Ishikawa (cell line): ENCODE measurements around the gene C2CD2L.

Source experiments
- CEBPB ChIP-seq: IDR thresholded peaks from 2 replicates; pipeline ENCODE4 v1.6.1; 2012
- CREB1 ChIP-seq: IDR thresholded peaks from 2 replicates; pipeline ENCODE4 v1.6.1; 2012; ENCODE audit warnings: low read depth
- EGR1 ChIP-seq: IDR thresholded peaks from 2 replicates; pipeline ENCODE4 v1.6.1; 2012
- EP300 ChIP-seq: IDR thresholded peaks from 2 replicates; pipeline ENCODE4 v1.6.1; 2012; ENCODE audit warnings: borderline replicate concordance
- FOXM1 ChIP-seq: IDR thresholded peaks from 2 replicates; pipeline ENCODE4 v1.6.1; 2012; ENCODE audit warnings: low read depth, borderline replicate concordance
- NFIC ChIP-seq: IDR thresholded peaks from 2 replicates; pipeline ENCODE4 v1.6.1; 2012
- RAD21 ChIP-seq: IDR thresholded peaks from 2 replicates; pipeline ENCODE4 v1.6.1; 2012; ENCODE audit warnings: low read depth
- TAF1 ChIP-seq: IDR thresholded peaks from 2 replicates; pipeline ENCODE4 v1.6.1; 2012; ENCODE audit warnings: low read depth, mild to moderate bottlenecking
- TCF12 ChIP-seq: IDR thresholded peaks from 2 replicates; pipeline ENCODE4 v1.6.1; 2012; ENCODE audit warnings: low read depth
- TEAD4 ChIP-seq: IDR thresholded peaks from 2 replicates; pipeline ENCODE4 v1.6.1; 2012
- YY1 ChIP-seq: IDR thresholded peaks from 2 replicates; pipeline ENCODE4 v1.6.1; 2012; ENCODE audit warnings: low read depth
- ZBTB7A ChIP-seq: IDR thresholded peaks from 2 replicates; pipeline ENCODE4 v1.6.1; 2012; ENCODE audit warnings: low read depth
- TF ChIP-seq, protein P1 (sequence below): IDR thresholded peaks from 2 replicates; pipeline ENCODE4 v1.6.1; 2012
- TF ChIP-seq, protein P2 (sequence below): IDR thresholded peaks from 2 replicates; pipeline ENCODE4 v1.6.1; 2012
- TF ChIP-seq, protein P3 (sequence below): IDR thresholded peaks from 2 replicates; pipeline ENCODE4 v1.6.1; 2012; ENCODE audit warnings: low read depth, mild to moderate bottlenecking

C2CD2L gene

DNA sequence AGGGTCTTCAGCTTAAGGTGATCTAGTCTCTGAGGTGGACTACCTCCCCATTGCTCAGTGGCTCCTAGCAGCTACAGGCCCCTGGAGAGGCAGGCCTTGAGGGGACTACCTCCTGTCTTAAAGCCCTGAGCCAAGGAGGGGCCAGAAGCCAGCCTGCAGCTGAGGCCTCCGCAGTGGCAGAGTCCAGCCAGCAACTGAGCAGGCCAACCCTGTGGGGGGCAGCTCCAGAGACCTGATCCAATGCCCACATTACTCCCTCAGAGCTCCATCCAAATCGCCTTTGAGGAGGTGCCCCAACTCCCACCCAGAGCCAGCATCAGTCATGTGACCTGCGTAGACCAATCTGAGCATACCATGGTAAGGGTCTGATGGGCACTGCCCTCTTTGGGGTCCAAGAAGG, 2.7 kb downstream of the C2CD2L start:
- TF ChIP-seq, protein P1, sequence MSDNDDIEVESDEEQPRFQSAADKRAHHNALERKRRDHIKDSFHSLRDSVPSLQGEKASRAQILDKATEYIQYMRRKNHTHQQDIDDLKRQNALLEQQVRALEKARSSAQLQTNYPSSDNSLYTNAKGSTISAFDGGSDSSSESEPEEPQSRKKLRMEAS = no peak
- TF ChIP-seq CREB1 (no peak), FOXM1 (no peak), ZBTB7A (no peak), TCF12 (no peak), CEBPB (no peak), NFIC (no peak), EGR1 (no peak), YY1 (no peak), EP300 (no peak), TAF1 (no peak), RAD21 (no peak), TEAD4 (no peak)
- TF ChIP-seq, protein P2, sequence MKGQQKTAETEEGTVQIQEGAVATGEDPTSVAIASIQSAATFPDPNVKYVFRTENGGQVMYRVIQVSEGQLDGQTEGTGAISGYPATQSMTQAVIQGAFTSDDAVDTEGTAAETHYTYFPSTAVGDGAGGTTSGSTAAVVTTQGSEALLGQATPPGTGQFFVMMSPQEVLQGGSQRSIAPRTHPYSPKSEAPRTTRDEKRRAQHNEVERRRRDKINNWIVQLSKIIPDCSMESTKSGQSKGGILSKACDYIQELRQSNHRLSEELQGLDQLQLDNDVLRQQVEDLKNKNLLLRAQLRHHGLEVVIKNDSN = no peak
- TF ChIP-seq, protein P3, sequence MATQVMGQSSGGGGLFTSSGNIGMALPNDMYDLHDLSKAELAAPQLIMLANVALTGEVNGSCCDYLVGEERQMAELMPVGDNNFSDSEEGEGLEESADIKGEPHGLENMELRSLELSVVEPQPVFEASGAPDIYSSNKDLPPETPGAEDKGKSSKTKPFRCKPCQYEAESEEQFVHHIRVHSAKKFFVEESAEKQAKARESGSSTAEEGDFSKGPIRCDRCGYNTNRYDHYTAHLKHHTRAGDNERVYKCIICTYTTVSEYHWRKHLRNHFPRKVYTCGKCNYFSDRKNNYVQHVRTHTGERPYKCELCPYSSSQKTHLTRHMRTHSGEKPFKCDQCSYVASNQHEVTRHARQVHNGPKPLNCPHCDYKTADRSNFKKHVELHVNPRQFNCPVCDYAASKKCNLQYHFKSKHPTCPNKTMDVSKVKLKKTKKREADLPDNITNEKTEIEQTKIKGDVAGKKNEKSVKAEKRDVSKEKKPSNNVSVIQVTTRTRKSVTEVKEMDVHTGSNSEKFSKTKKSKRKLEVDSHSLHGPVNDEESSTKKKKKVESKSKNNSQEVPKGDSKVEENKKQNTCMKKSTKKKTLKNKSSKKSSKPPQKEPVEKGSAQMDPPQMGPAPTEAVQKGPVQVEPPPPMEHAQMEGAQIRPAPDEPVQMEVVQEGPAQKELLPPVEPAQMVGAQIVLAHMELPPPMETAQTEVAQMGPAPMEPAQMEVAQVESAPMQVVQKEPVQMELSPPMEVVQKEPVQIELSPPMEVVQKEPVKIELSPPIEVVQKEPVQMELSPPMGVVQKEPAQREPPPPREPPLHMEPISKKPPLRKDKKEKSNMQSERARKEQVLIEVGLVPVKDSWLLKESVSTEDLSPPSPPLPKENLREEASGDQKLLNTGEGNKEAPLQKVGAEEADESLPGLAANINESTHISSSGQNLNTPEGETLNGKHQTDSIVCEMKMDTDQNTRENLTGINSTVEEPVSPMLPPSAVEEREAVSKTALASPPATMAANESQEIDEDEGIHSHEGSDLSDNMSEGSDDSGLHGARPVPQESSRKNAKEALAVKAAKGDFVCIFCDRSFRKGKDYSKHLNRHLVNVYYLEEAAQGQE = no peak

DNA sequence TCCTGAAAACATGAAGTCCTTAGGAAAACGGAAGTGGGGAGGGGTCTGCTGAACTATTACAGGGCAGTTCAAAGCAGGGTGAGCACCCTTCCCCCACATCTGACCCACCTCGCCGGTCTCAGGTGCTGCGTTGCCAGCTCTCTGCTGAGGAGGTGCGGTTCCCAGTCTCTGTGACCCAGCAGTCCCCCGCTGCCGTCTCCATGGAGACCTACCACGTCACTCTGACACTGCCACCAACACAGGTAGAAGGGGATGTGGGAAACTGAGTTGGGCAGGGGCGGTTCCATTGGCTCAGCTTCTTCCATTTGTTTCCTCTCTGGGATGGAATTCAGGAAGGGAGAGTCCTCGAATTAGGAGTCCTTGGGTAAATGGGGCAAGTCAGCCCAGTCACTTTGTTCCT, 3.3 kb downstream of the C2CD2L start:
- TF ChIP-seq, protein P1 = no peak
- TF ChIP-seq EGR1 (no peak), EP300 (no peak), YY1 (no peak), NFIC (no peak), ZBTB7A (no peak), CEBPB (no peak), RAD21 (no peak), FOXM1 (no peak)
- TF ChIP-seq, protein P2 = no peak

DNA sequence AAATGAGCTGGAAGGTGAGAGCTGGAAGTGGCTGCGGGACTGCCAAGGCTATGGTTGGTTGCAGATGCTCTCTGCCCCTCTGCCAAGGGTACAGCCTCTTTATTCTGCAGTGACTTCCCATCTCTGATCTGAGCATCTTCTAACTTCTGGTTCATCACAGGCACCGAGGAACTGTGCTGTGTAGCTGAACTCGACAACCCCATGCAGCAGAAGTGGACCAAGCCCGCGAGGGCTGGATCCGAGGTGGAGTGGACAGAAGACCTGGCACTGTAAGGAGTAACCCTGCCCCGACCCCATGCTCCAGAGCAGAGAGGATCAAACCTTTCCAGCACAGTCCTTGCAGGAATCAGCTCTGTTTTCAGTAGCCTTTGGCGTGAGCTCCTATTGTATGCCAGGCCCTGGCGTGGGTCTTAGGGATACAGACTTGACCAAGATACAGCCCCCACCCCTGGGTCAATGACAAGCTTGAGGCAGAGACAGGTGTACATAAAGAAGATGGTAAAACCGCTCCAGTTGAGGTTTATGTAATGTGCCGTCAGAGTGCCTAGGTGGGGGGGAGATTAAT, 4.3 kb downstream of the C2CD2L start:
- no peak for TF ChIP-seq RAD21
- TF ChIP-seq YY1 = no peak
- no peak for TF ChIP-seq CREB1
- TF ChIP-seq CEBPB = no peak
- TF ChIP-seq EGR1 = no peak
- TF ChIP-seq, protein P1 = no peak
- TF ChIP-seq TAF1 = no peak
- TF ChIP-seq NFIC = no peak
- TF ChIP-seq, protein P2 = no peak
- no peak for TF ChIP-seq TEAD4
- no peak for TF ChIP-seq EP300
- TF ChIP-seq, protein P3 = no peak
- TF ChIP-seq FOXM1 = no peak
- TF ChIP-seq ZBTB7A = no peak
- no peak for TF ChIP-seq TCF12

DNA sequence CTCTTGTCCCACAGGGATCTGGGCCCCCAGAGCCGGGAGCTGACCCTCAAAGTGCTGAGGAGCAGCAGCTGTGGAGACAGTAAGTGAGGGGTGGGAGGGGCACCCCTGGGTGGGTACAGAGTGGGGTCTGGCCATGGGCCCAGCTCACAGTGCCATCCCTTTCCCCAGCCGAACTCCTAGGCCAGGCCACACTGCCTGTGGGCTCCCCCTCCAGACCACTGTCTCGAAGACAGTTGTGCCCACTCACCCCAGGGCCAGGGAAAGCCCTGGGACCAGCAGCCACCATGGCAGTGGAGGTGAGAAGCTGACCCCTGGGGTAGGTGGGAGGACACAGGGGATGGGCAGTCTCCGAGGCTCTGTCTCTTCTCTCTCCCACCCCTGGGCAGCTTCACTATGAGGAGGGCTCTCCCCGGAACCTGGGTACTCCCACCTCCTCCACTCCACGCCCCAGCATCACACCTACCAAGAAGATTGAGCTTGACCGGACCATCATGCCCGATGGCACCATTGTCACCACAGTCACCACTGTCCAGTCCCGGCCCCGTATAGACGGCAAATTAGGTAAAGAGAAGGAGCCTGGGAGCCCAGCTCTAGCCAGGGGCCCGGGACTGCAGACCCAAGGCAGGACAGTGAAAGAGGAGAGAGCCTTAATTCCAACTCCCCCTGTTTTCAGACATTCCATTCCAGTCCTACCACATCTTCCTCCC, 5.3 kb downstream of the C2CD2L start:
- TF ChIP-seq CEBPB (no peak), NFIC (no peak), EP300 (no peak), CREB1 (no peak), TEAD4 (no peak), FOXM1 (no peak), TCF12 (no peak), ZBTB7A (no peak), TAF1 (no peak), RAD21 (no peak)
- TF ChIP-seq, protein P3 = no peak
- TF ChIP-seq, protein P2 = no peak
- TF ChIP-seq, protein P1 = no peak
